Measurements from ENCODE around the gene CCDC81. TPM values are rescaled to one million over a fixed set of nuclear protein-coding genes. Genes with fewer than 3 reads are reported as not detected.
"Not testable (repeated sequence)": the region's sequence is repeated elsewhere in the genome, so short reads cannot be mapped to it uniquely, and the experiment has no call there.

The CCDC81 gene
- total RNA-seq, 1 donor from 2014 or later, result 0.74 TPM

- Mint-ChIP-seq H3K4me3 (ENCODE audit: unreplicated experiment) (no peak overlapping the region), H3K4me1 (ENCODE audit: low read depth, unreplicated experiment) (no peaks in the 10 kb centered on the region), H3K9me3 (ENCODE audit: unreplicated experiment) (peaks cover 3% of the 10 kb centered on the region), H3K27ac (ENCODE audit: unreplicated experiment) (no peak overlapping the region), H3K36me3 (ENCODE audit: unreplicated experiment) (no peaks in the 10 kb centered on the region), H3K27me3 (ENCODE audit: unreplicated experiment) (no peaks in the 10 kb centered on the region)
- no peak for TF ChIP-seq CTCF (IDR thresholded peaks at IDR 0.05; ENCODE audit: partially characterized antibody, unreplicated experiment)
- no peak for DNase-seq
Measured at GRCh38 chr11:86418513-86418912, 43.8 kb downstream of the CCDC81 start.

GRCh38 chr11:86418917-86419316 is 44.2 kb downstream of the CCDC81 start:
- DNase-seq, result no peak
- TF ChIP-seq CTCF (IDR thresholded peaks at IDR 0.05; ENCODE audit: partially characterized antibody, unreplicated experiment), result no peak

GRCh38 chr11:86421946-86422345 is 47.3 kb downstream of the CCDC81 start:
- H3K27ac Mint-ChIP-seq (ENCODE audit: unreplicated experiment), result no peak overlapping the region

More at GRCh38 chr11:86418917-86419316, 44.2 kb downstream of the CCDC81 start:
- H3K27ac Mint-ChIP-seq (ENCODE audit: unreplicated experiment), result no peak overlapping the region
- H3K36me3 Mint-ChIP-seq (ENCODE audit: unreplicated experiment), result no peaks in the 10 kb centered on the region
- no peak overlapping the region for H3K4me3 Mint-ChIP-seq (ENCODE audit: unreplicated experiment)
- H3K27me3 Mint-ChIP-seq (ENCODE audit: unreplicated experiment), result no peaks in the 10 kb centered on the region
- peaks cover 3% of the 10 kb centered on the region for H3K9me3 Mint-ChIP-seq (ENCODE audit: unreplicated experiment)
- no peaks in the 10 kb centered on the region for H3K4me1 Mint-ChIP-seq (ENCODE audit: low read depth, unreplicated experiment)

GRCh38 chr11:86422371-86422770 is 47.7 kb downstream of the CCDC81 start:
- Mint-ChIP-seq H3K4me1 (ENCODE audit: low read depth, unreplicated experiment) (no peaks in the 10 kb centered on the region), H3K27ac (ENCODE audit: unreplicated experiment) (no peak overlapping the region), H3K27me3 (ENCODE audit: unreplicated experiment) (no peaks in the 10 kb centered on the region), H3K36me3 (ENCODE audit: unreplicated experiment) (peaks cover 4% of the 10 kb centered on the region), H3K9me3 (ENCODE audit: unreplicated experiment) (peaks cover 3% of the 10 kb centered on the region), H3K4me3 (ENCODE audit: unreplicated experiment) (no peak overlapping the region)
- no peak for DNase-seq
- TF ChIP-seq CTCF (IDR thresholded peaks at IDR 0.05; ENCODE audit: partially characterized antibody, unreplicated experiment), result no peak

More at GRCh38 chr11:86421946-86422345, 47.3 kb downstream of the CCDC81 start:
- H3K9me3 Mint-ChIP-seq (ENCODE audit: unreplicated experiment), result peaks cover 3% of the 10 kb centered on the region
- no peak overlapping the region for H3K4me3 Mint-ChIP-seq (ENCODE audit: unreplicated experiment)
- no peaks in the 10 kb centered on the region for H3K27me3 Mint-ChIP-seq (ENCODE audit: unreplicated experiment)
- H3K4me1 Mint-ChIP-seq (ENCODE audit: low read depth, unreplicated experiment), result no peaks in the 10 kb centered on the region
- TF ChIP-seq CTCF (IDR thresholded peaks at IDR 0.05; ENCODE audit: partially characterized antibody, unreplicated experiment), result no peak
- H3K36me3 Mint-ChIP-seq (ENCODE audit: unreplicated experiment), result peaks cover 4% of the 10 kb centered on the region
- no peak for DNase-seq

GRCh38 chr11:86423488-86423887 is 48.8 kb downstream of the CCDC81 start:
- H3K9me3 Mint-ChIP-seq (ENCODE audit: unreplicated experiment); H3K4me1 Mint-ChIP-seq (ENCODE audit: low read depth, unreplicated experiment); H3K27me3 Mint-ChIP-seq (ENCODE audit: unreplicated experiment); H3K27ac Mint-ChIP-seq (ENCODE audit: unreplicated experiment); H3K36me3 Mint-ChIP-seq (ENCODE audit: unreplicated experiment); DNase-seq; H3K4me3 Mint-ChIP-seq (ENCODE audit: unreplicated experiment): not testable (repeated sequence)

GRCh38 chr11:86427441-86427840 is 52.8 kb downstream of the CCDC81 start:
- H3K27ac Mint-ChIP-seq (ENCODE audit: unreplicated experiment), result no peak overlapping the region
- no peaks in the 10 kb centered on the region for H3K4me1 Mint-ChIP-seq (ENCODE audit: low read depth, unreplicated experiment)
- DNase-seq, result no peak
- TF ChIP-seq CTCF (IDR thresholded peaks at IDR 0.05; ENCODE audit: partially characterized antibody, unreplicated experiment), result no peak
- H3K4me3 Mint-ChIP-seq (ENCODE audit: unreplicated experiment), result no peak overlapping the region
- H3K36me3 Mint-ChIP-seq (ENCODE audit: unreplicated experiment), result peaks cover 7% of the 10 kb centered on the region
- H3K9me3 Mint-ChIP-seq (ENCODE audit: unreplicated experiment), result no peaks in the 10 kb centered on the region
- no peaks in the 10 kb centered on the region for H3K27me3 Mint-ChIP-seq (ENCODE audit: unreplicated experiment)

Data from glutamatergic neuron (in vitro differentiated cells).